Fibroblast of mammary gland (primary cell): ENCODE data around the gene PREX1.

Experiments
- DNase-seq: peaks from one replicate; pipeline ENCODE4 v3.0.0-alpha.2; 2010; ENCODE audit warnings: low read depth
- H3K4me3 ChIP-seq: 2 replicates; pipeline ENCODE4 v1.5.1; 2011; ENCODE audit warnings: low read depth, mild to moderate bottlenecking, low read length, moderate library complexity; ENCODE audit not compliant: control insufficient read depth
- CTCF ChIP-seq: conservative IDR thresholded peaks from 2 replicates; pipeline ENCODE4 v1.5.1; 2011; ENCODE audit warnings: low read depth, low read length, inconsistent platforms; ENCODE audit not compliant: control insufficient read depth, insufficient read depth

The PREX1 gene

GRCh38 chr20:48841875-48842529 is 14.2 kb upstream of the PREX1 start:
- no peak for TF ChIP-seq CTCF
- no peak overlapping the region for H3K4me3 ChIP-seq
- peak; percentile 87 for DNase-seq

- TF ChIP-seq CTCF: no peak
- DNase-seq: no peak
- no peak overlapping the region for H3K4me3 ChIP-seq
These were observed 13.5 kb upstream of the PREX1 start for GRCh38 chr20:48841196-48841874.

- TF ChIP-seq CTCF: no peak
- H3K4me3 ChIP-seq: no peak overlapping the region
- no peak for DNase-seq
These were observed 11.5 kb upstream of the PREX1 start for GRCh38 chr20:48839154-48839917.

GRCh38 chr20:48837014-48837413 is 9.2 kb upstream of the PREX1 start:
- TF ChIP-seq CTCF: no peak
- H3K4me3 ChIP-seq: no peak overlapping the region

GRCh38 chr20:48835390-48835789 is 7.6 kb upstream of the PREX1 start:
- no peak overlapping the region for H3K4me3 ChIP-seq
- no peak for TF ChIP-seq CTCF

More at GRCh38 chr20:48837014-48837413, 9.2 kb upstream of the PREX1 start:
- no peak for DNase-seq

GRCh38 chr20:48834278-48834677 is 6.5 kb upstream of the PREX1 start:
- no peak overlapping the region for H3K4me3 ChIP-seq
- TF ChIP-seq CTCF: no peak
- DNase-seq: no peak

More at GRCh38 chr20:48835390-48835789, 7.6 kb upstream of the PREX1 start:
- DNase-seq: no peak
